NT2/D1 (cell line): Measurements from ENCODE around the gene FLRT3.

Source experiments
- SUZ12 ChIP-seq: IDR thresholded peaks from 2 replicates; pipeline ENCODE4 v1.6.1; 2011; ENCODE audit not compliant: insufficient read length, insufficient read depth; ENCODE audit errors: extremely low read depth
- YY1 ChIP-seq: IDR thresholded peaks from 2 replicates; pipeline ENCODE4 v1.6.1; 2011; ENCODE audit not compliant: insufficient read length, insufficient read depth

DNA sequence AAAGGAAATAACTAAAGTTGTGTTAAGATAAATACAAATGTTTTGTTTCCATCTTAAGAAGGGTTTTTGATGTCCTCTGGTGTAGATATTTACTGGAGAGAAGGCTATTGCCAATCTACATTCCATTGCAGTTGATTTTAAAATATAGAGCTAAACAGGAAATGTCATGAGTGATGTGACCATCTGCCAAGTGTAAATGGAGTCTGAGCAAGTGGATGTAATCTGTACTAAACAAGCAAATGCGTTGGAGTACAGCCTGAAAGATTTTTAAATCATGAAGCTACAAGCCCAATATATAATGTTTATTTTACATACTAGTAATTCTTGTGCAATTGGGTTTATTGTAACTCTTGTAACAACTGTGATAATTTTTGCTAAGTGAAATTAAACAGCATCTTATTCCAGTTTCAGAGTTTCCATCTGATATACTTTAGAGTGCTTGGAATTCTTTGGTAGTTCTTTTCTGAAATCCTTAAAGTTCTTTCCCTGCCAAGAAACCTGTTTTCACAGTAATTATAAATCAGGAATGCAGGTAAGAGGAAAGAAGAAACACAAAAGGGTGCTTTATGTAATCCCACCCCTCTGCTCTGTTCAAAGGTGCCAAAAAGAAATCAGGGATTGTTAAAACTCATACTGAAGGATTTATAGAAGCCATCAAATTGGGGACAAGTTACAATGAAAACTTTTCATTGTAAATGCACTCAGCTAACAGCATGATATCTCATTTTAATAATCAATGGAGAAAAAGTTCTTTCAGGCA lies 47.2 kb upstream of the FLRT3 start:
- TF ChIP-seq SUZ12 = no peak
- no peak for TF ChIP-seq YY1
